HCT116 (cell line): Measurements from ENCODE around the gene SLFNL1.

ENCODE experiments used
- CTCF ChIP-seq, 3 experiments: fragments of 200-600 bp in 1 of 3; sonication (generic) in 1 of 3; IDR thresholded peaks in 2 of 3; conservative IDR thresholded peaks in 1 of 3; 2 replicates each; pipeline ENCODE4 v1.5.1; 2012 to 2017; ENCODE audit warnings: low read depth in 2 of 3, low read length in 2 of 3, antibody characterized with exemption in 1 of 3, borderline replicate concordance in 1 of 3, control low read depth in 1 of 3, mild to moderate bottlenecking in 1 of 3, mixed read lengths in 1 of 3, mixed run types in 1 of 3, moderate library complexity in 1 of 3; ENCODE audit not compliant: insufficient read depth in 1 of 3
- POLR2A ChIP-seq: IDR thresholded peaks from 2 replicates; pipeline ENCODE4 v1.7.0; 2011; ENCODE audit warnings: borderline replicate concordance; ENCODE audit not compliant: insufficient read depth, insufficient read length; ENCODE audit errors: extremely low read depth
- TF ChIP-seq, protein P1 (sequence below): IDR thresholded peaks from 2 replicates; pipeline ENCODE4 v1.6.1; 2012

DNA sequence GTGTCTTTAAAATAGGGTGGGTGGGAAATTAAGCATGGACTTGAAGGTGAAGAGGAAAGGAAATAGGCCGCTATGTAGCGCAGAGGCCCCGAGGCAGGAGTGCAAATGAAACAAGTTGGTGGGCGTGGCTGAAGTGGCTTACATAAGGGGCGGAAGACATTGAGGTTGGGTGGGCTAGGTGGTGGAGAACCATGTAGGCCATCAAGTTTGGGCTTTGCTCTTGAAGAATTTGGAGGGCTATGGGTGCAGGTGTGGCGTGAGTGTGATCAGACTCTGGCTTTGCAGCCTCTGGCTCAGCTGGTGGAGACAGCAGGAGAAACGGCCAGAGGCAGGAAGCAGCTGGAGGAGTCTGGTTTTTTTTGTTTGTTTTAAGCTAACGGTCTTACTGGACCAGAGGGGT is 6.7 kb downstream of the SLFNL1 start:
- TF ChIP-seq POLR2A, result no peak
- TF ChIP-seq, protein P1, sequence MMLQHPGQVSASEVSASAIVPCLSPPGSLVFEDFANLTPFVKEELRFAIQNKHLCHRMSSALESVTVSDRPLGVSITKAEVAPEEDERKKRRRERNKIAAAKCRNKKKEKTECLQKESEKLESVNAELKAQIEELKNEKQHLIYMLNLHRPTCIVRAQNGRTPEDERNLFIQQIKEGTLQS, result no peak
- no peak for TF ChIP-seq CTCF (IDR thresholded peaks at IDR 0.05 in 2 of 3, conservative IDR thresholded peaks at IDR 0.05 in 1 of 3; ENCODE audit: borderline replicate concordance in 1 of 3, insufficient read depth in 1 of 3, low read depth in 2 of 3, low read length in 2 of 3)
